ENCODE measurements around the gene ZFX.

- TF ChIP-seq CTCF (IDR thresholded peaks at IDR 0.05; ENCODE audit: insufficient read depth, low read length) (no peak), GABPA (IDR thresholded peaks at IDR 0.05; ENCODE audit: low read depth) (no peak), REST (IDR thresholded peaks at IDR 0.05; ENCODE audit: insufficient replicate concordance, low read depth) (no peak), POLR2AphosphoS5 (IDR thresholded peaks at IDR 0.05; ENCODE audit: low read depth) (no peak), SPI1 (IDR thresholded peaks at IDR 0.05; ENCODE audit: borderline replicate concordance, low read depth) (no peak)
Observed at GRCh38 chrX:24235084-24235710, 85.7 kb downstream of the ZFX start.

Measured in HL-60 (cell line).